Small intestine (tissue), 7 donors: ENCODE results near the gene MOCOS. TPM values are rescaled to one million over a fixed set of nuclear protein-coding genes. Genes with fewer than 3 reads are reported as not detected.
A peak's percentile ranks its signal among the peaks of the same experiment; 100 is the strongest.

Experiments used
- DNase-seq, 2 donors: peaks; one replicate each; pipeline versions ENCODE4 v3.0.0 to v3.0.0-alpha.2; 2013
- FAIRE-seq: peaks from 2 replicates; lab custom pipeline; 2012; peaks lifted over from hg19 to GRCh38; lab: Jason Lieb, UNC
- H3K27ac ChIP-seq, 3 donors: one replicate each; pipeline ENCODE4 v1.5.1; 2013; ENCODE audit warnings: low read length in 2 of 3, mild to moderate bottlenecking in 2 of 3, control low read depth in 1 of 3, inconsistent platforms in 1 of 3, low read depth in 1 of 3, moderate library complexity in 1 of 3
- H3K27me3 ChIP-seq, 3 donors: one replicate each; pipeline ENCODE4 v1.6.1; 2013; ENCODE audit warnings: low read length in 3 of 3, inconsistent platforms in 1 of 3; ENCODE audit not compliant: control insufficient read depth in 3 of 3, insufficient read depth in 3 of 3
- H3K36me3 ChIP-seq, 3 donors: one replicate each; pipeline ENCODE4 v1.6.1; 2013; ENCODE audit warnings: low read length in 3 of 3, inconsistent platforms in 1 of 3, low read depth in 1 of 3, mild to moderate bottlenecking in 1 of 3, moderate library complexity in 1 of 3; ENCODE audit not compliant: control insufficient read depth in 3 of 3, insufficient read depth in 2 of 3
- H3K4me1 ChIP-seq, 3 donors: one replicate each; pipeline ENCODE4 v1.6.1; 2013; ENCODE audit warnings: low read length in 2 of 3, inconsistent platforms in 1 of 3, low read depth in 1 of 3, mild to moderate bottlenecking in 1 of 3, moderate library complexity in 1 of 3; ENCODE audit not compliant: control insufficient read depth in 3 of 3, insufficient read depth in 2 of 3
- H3K4me3 ChIP-seq, 3 donors: one replicate each; pipeline ENCODE4 v1.5.1; 2013; ENCODE audit warnings: low read length in 3 of 3, control low read depth in 1 of 3, inconsistent platforms in 1 of 3, low read depth in 1 of 3, mild to moderate bottlenecking in 1 of 3, moderate library complexity in 1 of 3
- H3K9me3 ChIP-seq, 2 donors: one replicate each; pipeline ENCODE4 v1.6.1; 2013; ENCODE audit warnings: low read depth in 1 of 2, low read length in 1 of 2; ENCODE audit not compliant: control insufficient read depth in 2 of 2, insufficient read depth in 1 of 2
- WGBS, 3 donors: extraction: QIAGEN DNeasy Blood & Tissue Kit; methylation state at CpG; one replicate each; pipeline ENCODE4 v1.1.7; 2013; 5-methylcytosine and 5-hydroxymethylcytosine counted together
- polyA plus RNA-seq, 4 donors: library from polyadenylated mRNA; stranded (reverse) in 3 of 4; unstranded in 1 of 4; fragments of 200-250 nt in 3 of 4; fragments of 120-200 nt in 1 of 4; gene quantifications; one replicate each; pipeline versions ENCODE4 v1.2.1 to v1.2.3, GENCODE V29; 2013
- donor health status: healthy with polysubstance abuse.
- donor health status: control.
- donor health status: control.
- donor health status: Bipolar disorder and iron deficiency.
- donor health status: healthy.

MOCOS gene
- polyA plus RNA-seq, 4 donors, result 3.2 to 19.7 (median 16.7) TPM

- no peaks in the 10 kb centered on the region for H3K9me3 ChIP-seq
- 92 to 96% (median 93%) methylated on average over 3 of the region's 3 CpGs for WGBS, 3 donors
- peaks cover 0 to 17% (median 0%) of the 10 kb centered on the region in 3 donors for H3K27me3 ChIP-seq
- DNase-seq (no peak), FAIRE-seq (no peak)
- H3K4me1 ChIP-seq, result peaks cover 0 to 9% (median 0%) of the 10 kb centered on the region in 3 donors
- peaks cover 0 to 2% (median 0%) of the 10 kb centered on the region in 3 donors for H3K36me3 ChIP-seq
- H3K27ac ChIP-seq, result no peak overlapping the region
- no peak overlapping the region for H3K4me3 ChIP-seq
Observed at GRCh38 chr18:36191286-36191685, 4.0 kb downstream of the MOCOS start.

GRCh38 chr18:36191711-36192110 is 4.4 kb downstream of the MOCOS start:
- Histone ChIP-seq H3K27me3 (peaks cover 0 to 14% (median 0%) of the 10 kb centered on the region in 3 donors), H3K4me1 (peaks cover 0 to 5% (median 0%) of the 10 kb centered on the region in 3 donors), H3K27ac (no peak overlapping the region), H3K9me3 (no peaks in the 10 kb centered on the region), H3K36me3 (peaks cover 0 to 2% (median 0%) of the 10 kb centered on the region in 3 donors), H3K4me3 (no peak overlapping the region)
- FAIRE-seq (no peak), DNase-seq (no peak)
- WGBS, 3 donors, result 71 to 100% (median 77%) methylated on average over 1 of the region's 1 CpG

GRCh38 chr18:36194600-36195315 is 7.5 kb downstream of the MOCOS start:
- H3K9me3 ChIP-seq, result no peaks in the 10 kb centered on the region
- H3K4me3 ChIP-seq, result no peak overlapping the region
- DNase-seq (no peak), FAIRE-seq (no peak)
- H3K27ac ChIP-seq, result no peak overlapping the region
- no peaks in the 10 kb centered on the region for H3K27me3 ChIP-seq
- 81 to 85% (median 82%) methylated on average over 8 of the region's 8 CpGs for WGBS, 3 donors
- peaks cover 0 to 2% (median 0%) of the 10 kb centered on the region in 3 donors for H3K36me3 ChIP-seq
- peaks cover 0 to 6% (median 0%) of the 10 kb centered on the region in 3 donors for H3K4me1 ChIP-seq

GRCh38 chr18:36195427-36196122 is 8.3 kb downstream of the MOCOS start:
- FAIRE-seq, result no peak

GRCh38 chr18:36196238-36196995 is 9.1 kb downstream of the MOCOS start:
- 69 to 80% (median 71%) methylated on average over 6 of the region's 6 CpGs for WGBS, 3 donors
- H3K4me1 ChIP-seq, result peaks cover 0 to 19% (median 4%) of the 10 kb centered on the region in 3 donors
- no peak overlapping the region for H3K4me3 ChIP-seq
- H3K27ac ChIP-seq, result no peak overlapping the region
- FAIRE-seq (no peak), DNase-seq (no peak)
- no peaks in the 10 kb centered on the region for H3K27me3 ChIP-seq
- no peaks in the 10 kb centered on the region for H3K9me3 ChIP-seq
- H3K36me3 ChIP-seq, result peaks cover 0 to 2% (median 0%) of the 10 kb centered on the region in 3 donors

More at GRCh38 chr18:36195427-36196122, 8.3 kb downstream of the MOCOS start:
- Histone ChIP-seq H3K9me3 (no peaks in the 10 kb centered on the region), H3K36me3 (peaks cover 0 to 2% (median 0%) of the 10 kb centered on the region in 3 donors), H3K27me3 (no peaks in the 10 kb centered on the region), H3K27ac (no peak overlapping the region), H3K4me3 (no peak overlapping the region), H3K4me1 (peaks cover 0 to 13% (median 4%) of the 10 kb centered on the region in 3 donors)
- 64 to 87% (median 79%) methylated on average over 3 of the region's 3 CpGs for WGBS, 3 donors
- DNase-seq, result no peak

GRCh38 chr18:36197511-36198166 is 10.3 kb downstream of the MOCOS start:
- Histone ChIP-seq H3K4me1 (peaks cover 0 to 19% (median 4%) of the 10 kb centered on the region in 3 donors), H3K36me3 (peaks cover 0 to 4% (median 0%) of the 10 kb centered on the region in 3 donors), H3K27ac (no peak overlapping the region), H3K9me3 (no peaks in the 10 kb centered on the region), H3K27me3 (no peaks in the 10 kb centered on the region), H3K4me3 (no peak overlapping the region)
- DNase-seq (no peak), FAIRE-seq (no peak)

- 77 to 87% (median 81%) methylated on average over 22 of the region's 22 CpGs for WGBS, 3 donors
- no peaks in the 10 kb centered on the region for H3K27me3 ChIP-seq
- no peaks in the 10 kb centered on the region for H3K9me3 ChIP-seq
- H3K36me3 ChIP-seq, result peaks cover 3 to 5% (median 4%) of the 10 kb centered on the region in 3 donors
- DNase-seq (no peak), FAIRE-seq (no peak)
- peak overlapping the region in 1 of 3 donors; percentile 38 for H3K27ac ChIP-seq
- peaks cover 0 to 19% (median 4%) of the 10 kb centered on the region in 3 donors for H3K4me1 ChIP-seq
- H3K4me3 ChIP-seq, result no peak overlapping the region
Observed at GRCh38 chr18:36199691-36200295, 12.5 kb downstream of the MOCOS start.
